ENCODE measurements around the gene GAK.

Gene GAK

DNA sequence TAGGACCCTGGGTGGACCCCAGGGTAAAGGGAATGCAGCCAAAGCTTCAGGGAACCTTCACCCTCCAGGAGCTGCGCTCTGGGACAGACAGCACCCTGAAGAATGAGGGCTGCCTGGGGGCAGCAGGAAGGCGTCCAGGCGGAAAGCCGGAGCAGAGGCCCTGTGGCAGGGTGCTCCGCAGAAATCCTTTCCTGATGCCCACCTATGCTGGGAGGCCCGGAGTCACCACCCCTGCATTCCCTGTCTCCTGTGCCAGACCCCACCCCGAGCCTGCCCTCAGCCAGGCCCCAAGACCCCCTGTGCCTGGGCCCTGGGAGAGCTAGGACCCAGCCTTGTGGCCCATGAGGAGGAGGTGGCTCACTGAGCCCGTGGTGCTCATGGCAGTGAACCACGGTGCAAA lies 42.6 kb upstream of the GAK start:
- no peak overlapping the region for H3K27ac ChIP-seq (ENCODE audit: low read depth, low read length)
- no peak overlapping the region for H3K4me2 ChIP-seq (ENCODE audit: low read depth, low read length, poor library complexity, severe bottlenecking)
- H3K27me3 ChIP-seq (ENCODE audit: low read length), result no peaks in the 10 kb centered on the region
- no peaks in the 10 kb centered on the region for H3K36me3 ChIP-seq (ENCODE audit: low read length)
- no peaks in the 10 kb centered on the region for H3K79me2 ChIP-seq (ENCODE audit: insufficient read depth, low read length)
- no peaks in the 10 kb centered on the region for H4K20me1 ChIP-seq (ENCODE audit: low read depth, low read length)
- no peaks in the 10 kb centered on the region for H3K9me3 ChIP-seq (ENCODE audit: insufficient read depth, low read length)
- no peak overlapping the region for H3K4me3 ChIP-seq (ENCODE audit: insufficient read depth, low read length, poor library complexity, severe bottlenecking)
- no peak overlapping the region for H2AFZ ChIP-seq (ENCODE audit: low read depth, low read length, severe bottlenecking)
- H3F3A ChIP-seq (ENCODE audit: insufficient read depth), result no peaks in the 10 kb centered on the region
- H3K9ac ChIP-seq (ENCODE audit: low read length), result no peak overlapping the region
- H3K9me2 ChIP-seq (replicated peaks; ENCODE audit: insufficient read depth, low read length), result no peaks in the 10 kb centered on the region
- TF ChIP-seq, protein P1, sequence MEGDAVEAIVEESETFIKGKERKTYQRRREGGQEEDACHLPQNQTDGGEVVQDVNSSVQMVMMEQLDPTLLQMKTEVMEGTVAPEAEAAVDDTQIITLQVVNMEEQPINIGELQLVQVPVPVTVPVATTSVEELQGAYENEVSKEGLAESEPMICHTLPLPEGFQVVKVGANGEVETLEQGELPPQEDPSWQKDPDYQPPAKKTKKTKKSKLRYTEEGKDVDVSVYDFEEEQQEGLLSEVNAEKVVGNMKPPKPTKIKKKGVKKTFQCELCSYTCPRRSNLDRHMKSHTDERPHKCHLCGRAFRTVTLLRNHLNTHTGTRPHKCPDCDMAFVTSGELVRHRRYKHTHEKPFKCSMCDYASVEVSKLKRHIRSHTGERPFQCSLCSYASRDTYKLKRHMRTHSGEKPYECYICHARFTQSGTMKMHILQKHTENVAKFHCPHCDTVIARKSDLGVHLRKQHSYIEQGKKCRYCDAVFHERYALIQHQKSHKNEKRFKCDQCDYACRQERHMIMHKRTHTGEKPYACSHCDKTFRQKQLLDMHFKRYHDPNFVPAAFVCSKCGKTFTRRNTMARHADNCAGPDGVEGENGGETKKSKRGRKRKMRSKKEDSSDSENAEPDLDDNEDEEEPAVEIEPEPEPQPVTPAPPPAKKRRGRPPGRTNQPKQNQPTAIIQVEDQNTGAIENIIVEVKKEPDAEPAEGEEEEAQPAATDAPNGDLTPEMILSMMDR (IDR thresholded peaks at IDR 0.05; ENCODE audit: insufficient read depth, low read length, poor library complexity, severe bottlenecking), result no peak
- TF ChIP-seq EZH2phosphoT487 (conservative IDR thresholded peaks at IDR 0.05; ENCODE audit: low read length), result no peak

DNA sequence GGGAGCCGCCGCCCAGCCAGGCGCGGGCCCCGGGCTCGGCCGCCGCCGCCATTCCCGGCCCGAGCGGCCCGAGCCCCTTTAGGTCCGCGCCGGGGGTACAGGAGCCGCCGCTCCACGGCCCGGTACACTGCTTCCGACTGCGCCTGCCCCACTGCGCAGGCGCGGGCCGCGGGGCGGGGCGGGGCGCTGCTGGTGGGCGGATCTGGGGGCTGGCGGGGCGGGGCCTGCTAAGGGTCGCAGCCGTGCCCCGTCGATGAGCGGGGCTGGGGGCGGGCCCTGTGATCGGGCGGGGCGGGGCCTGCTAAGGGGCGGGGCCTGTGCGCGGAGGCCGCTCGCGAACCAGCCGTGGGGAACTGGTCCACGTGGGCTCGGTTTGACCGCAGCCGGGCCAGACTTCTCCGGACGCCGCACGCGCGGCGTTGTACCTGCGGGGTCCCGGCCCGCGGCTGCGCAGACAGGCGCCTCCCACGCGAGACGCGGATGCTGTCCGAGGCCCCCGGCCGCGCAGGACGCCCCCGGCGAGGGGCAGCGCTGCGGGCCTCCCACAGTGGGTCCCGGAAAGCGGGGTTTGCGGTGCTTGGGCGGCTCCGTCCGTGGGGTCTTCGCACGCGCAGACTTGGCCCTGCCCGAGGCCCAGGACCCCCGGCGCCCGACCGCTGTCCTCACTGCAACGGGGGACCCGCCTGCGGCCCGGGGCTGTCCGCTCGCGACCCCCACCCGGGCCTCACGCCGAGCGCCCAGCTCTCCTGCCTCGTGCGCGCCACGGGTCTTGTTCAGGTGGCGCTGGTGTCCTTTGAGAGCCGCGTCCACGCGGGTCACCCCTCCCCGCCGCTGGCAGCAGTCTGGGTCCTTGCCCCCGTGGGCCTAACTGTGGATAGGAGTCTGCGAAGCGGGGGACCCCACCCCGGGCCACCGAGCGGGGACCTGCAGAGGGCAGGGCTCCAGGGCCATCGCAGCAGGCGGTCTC lies 41.6 kb upstream of the GAK start, which contains the start of gene DGKQ:
TSS of gene DGKQ (minus strand) at position 139 of the 967 bp plus-strand sequence. CDS start at position 52, 87 bp downstream.
- Histone ChIP-seq H3K9ac (ENCODE audit: low read length) (peak within 1 kb of the TSS; percentile 68), H3K79me2 (ENCODE audit: insufficient read depth, low read length) (no peaks in the 10 kb centered on the region), H3K9me2 (replicated peaks; ENCODE audit: insufficient read depth, low read length) (no peaks in the 10 kb centered on the region), H3K27ac (ENCODE audit: low read depth, low read length) (no peak within 1 kb of the TSS), H3K27me3 (ENCODE audit: low read length) (no peaks in the 10 kb centered on the region), H3K4me3 (ENCODE audit: insufficient read depth, low read length, poor library complexity, severe bottlenecking) (peak within 1 kb of the TSS; percentile 85), H2AFZ (ENCODE audit: low read depth, low read length, severe bottlenecking) (peak within 1 kb of the TSS; percentile 68), H3F3A (ENCODE audit: insufficient read depth) (no peaks in the 10 kb centered on the region), H4K20me1 (ENCODE audit: low read depth, low read length) (no peaks in the 10 kb centered on the region), H3K4me2 (ENCODE audit: low read depth, low read length, poor library complexity, severe bottlenecking) (peak within 1 kb of the TSS; percentile 78), H3K36me3 (ENCODE audit: low read length) (no peaks in the 10 kb centered on the region), H3K9me3 (ENCODE audit: insufficient read depth, low read length) (no peaks in the 10 kb centered on the region)
- TF ChIP-seq, protein P1 (IDR thresholded peaks at IDR 0.05; ENCODE audit: insufficient read depth, low read length, poor library complexity, severe bottlenecking), result no peak
- no peak for TF ChIP-seq EZH2phosphoT487 (conservative IDR thresholded peaks at IDR 0.05; ENCODE audit: low read length)

DNA sequence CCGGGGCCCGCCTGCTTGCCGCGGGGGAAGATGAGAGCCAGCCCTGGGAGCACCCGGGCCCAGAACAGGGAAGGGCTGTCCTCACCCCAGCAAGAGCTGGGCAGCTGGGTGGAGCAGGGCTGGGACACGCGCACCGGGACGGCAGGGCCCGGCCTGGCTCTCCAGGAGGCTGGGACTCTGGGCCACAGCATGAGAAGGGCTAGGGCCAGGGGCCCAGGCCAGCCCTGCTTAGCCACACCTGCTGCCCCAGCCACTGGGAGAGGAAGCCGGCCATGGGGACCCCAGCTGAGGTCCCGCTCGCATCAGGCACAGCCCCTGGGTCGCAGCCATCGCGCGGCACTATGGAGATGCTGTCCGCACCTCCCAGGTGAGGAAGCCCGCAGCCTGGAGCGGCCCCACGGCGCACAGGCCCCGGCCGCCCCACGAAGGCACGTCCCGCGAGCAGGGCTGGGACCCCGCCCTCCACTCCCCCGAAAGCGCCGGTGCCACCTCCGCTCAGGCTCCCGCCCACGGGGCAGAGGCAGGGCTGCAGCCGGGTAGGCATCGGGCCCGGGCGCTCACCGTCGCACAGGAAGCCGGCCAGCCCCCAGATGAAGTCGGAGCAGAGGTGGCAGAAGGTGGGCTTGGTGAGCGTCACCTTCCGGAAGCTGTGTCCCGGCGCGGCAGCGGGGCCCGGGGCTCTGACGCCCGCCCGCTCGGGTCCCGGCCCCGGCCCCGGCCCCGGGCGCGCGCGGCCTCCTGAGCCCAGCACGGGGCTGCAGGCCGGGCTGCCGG lies 40.7 kb upstream of the GAK start:
- H3K9me2 ChIP-seq (replicated peaks; ENCODE audit: insufficient read depth, low read length), result no peaks in the 10 kb centered on the region
- TF ChIP-seq, protein P1 (IDR thresholded peaks at IDR 0.05; ENCODE audit: insufficient read depth, low read length, poor library complexity, severe bottlenecking), result no peak
- TF ChIP-seq EZH2phosphoT487 (conservative IDR thresholded peaks at IDR 0.05; ENCODE audit: low read length), result no peak
- H3K79me2 ChIP-seq (ENCODE audit: insufficient read depth, low read length), result no peaks in the 10 kb centered on the region
- H3K9me3 ChIP-seq (ENCODE audit: insufficient read depth, low read length), result no peaks in the 10 kb centered on the region
- H3K9ac ChIP-seq (ENCODE audit: low read length), result peak overlapping the region; percentile 68
- no peak overlapping the region for H3K27ac ChIP-seq (ENCODE audit: low read depth, low read length)
- H3K4me2 ChIP-seq (ENCODE audit: low read depth, low read length, poor library complexity, severe bottlenecking), result peak overlapping the region; percentile 78
- H3K36me3 ChIP-seq (ENCODE audit: low read length), result no peaks in the 10 kb centered on the region
- no peaks in the 10 kb centered on the region for H3F3A ChIP-seq (ENCODE audit: insufficient read depth)
- H3K4me3 ChIP-seq (ENCODE audit: insufficient read depth, low read length, poor library complexity, severe bottlenecking), result peak overlapping the region; percentile 85
- no peaks in the 10 kb centered on the region for H3K27me3 ChIP-seq (ENCODE audit: low read length)
- peak overlapping the region; percentile 68 for H2AFZ ChIP-seq (ENCODE audit: low read depth, low read length, severe bottlenecking)
- H4K20me1 ChIP-seq (ENCODE audit: low read depth, low read length), result no peaks in the 10 kb centered on the region

All from SU-DHL-6 (cell line).